ENCODE measurements around the gene NCOR2. TPM values are rescaled to one million over a fixed set of nuclear protein-coding genes. Genes with fewer than 3 reads are reported as not detected.

NCOR2 gene
- total and polyA plus RNA-seq, 7 donors: 44.1 to 164 (median 134) TPM

- Histone ChIP-seq H3K36me3 (ENCODE audit: insufficient read depth in 1 of 2, low read depth in 1 of 2) (no peaks in the 10 kb centered on the region), H3K4me3 (no peak overlapping the region), H3K4me1 (peaks cover 75% of the 10 kb centered on the region), H3K27me3 (ENCODE audit: insufficient read depth in 3 of 3, low read length in 2 of 3) (no peaks in the 10 kb centered on the region), H3K9me3 (no peaks in the 10 kb centered on the region), H3K27ac (no peak overlapping the region)
- 77 to 100% (median 88%) methylated on average over 1 of the region's 1 CpG for WGBS, 3 donors
- intact Hi-C loops (cut with DNase I): loop anchor here in 1 of 2 donors (10.0 kb wide), 1 partner anchor 507 kb away; no protein-coding TSS in a partner anchor
- no peak for DNase-seq
- no peak for ATAC-seq
- TF ChIP-seq CTCF (IDR thresholded peaks at IDR 0.05): no peak
These were observed 26.1 kb downstream of the NCOR2 start for GRCh38 chr12:124541322-124541721.

GRCh38 chr12:124539084-124540041, 28.0 kb downstream of the NCOR2 start:
- no peak overlapping the region for H3K27ac ChIP-seq
- WGBS, 3 donors: 74 to 85% (median 76%) methylated on average over 30 to 37 of the region's 37 CpGs

GRCh38 chr12:124538194-124539082, 29.0 kb downstream of the NCOR2 start:
- Histone ChIP-seq H3K4me1 (peaks cover 46% of the 10 kb centered on the region), H3K27ac (peak overlapping the region; percentile 61), H3K4me3 (no peak overlapping the region), H3K36me3 (ENCODE audit: insufficient read depth in 1 of 2, low read depth in 1 of 2) (no peaks in the 10 kb centered on the region), H3K27me3 (ENCODE audit: insufficient read depth in 3 of 3, low read length in 2 of 3) (no peaks in the 10 kb centered on the region), H3K9me3 (no peaks in the 10 kb centered on the region)
- WGBS, 3 donors: 44 to 52% (median 45%) methylated on average over 22 of the region's 22 CpGs
- peak in 1 of 2 donors; percentile 51 for DNase-seq
- intact Hi-C loops (cut with DNase I): no loop called here
- peak; percentile 35 to 54 (median 41) for ATAC-seq
- TF ChIP-seq CTCF (IDR thresholded peaks at IDR 0.05): no peak

More at GRCh38 chr12:124539084-124540041, 28.0 kb downstream of the NCOR2 start:
- intact Hi-C loops (cut with DNase I): loop anchor here in 1 of 2 donors (10.0 kb wide), 1 partner anchor 505 kb away; no protein-coding TSS in a partner anchor
- ATAC-seq (peak in 1 of 4 donors; percentile 11), DNase-seq (peak in 1 of 2 donors; percentile 48)
- Histone ChIP-seq H3K27me3 (ENCODE audit: insufficient read depth in 3 of 3, low read length in 2 of 3) (no peaks in the 10 kb centered on the region), H3K36me3 (ENCODE audit: insufficient read depth in 1 of 2, low read depth in 1 of 2) (no peaks in the 10 kb centered on the region), H3K9me3 (no peaks in the 10 kb centered on the region), H3K4me1 (peaks cover 55% of the 10 kb centered on the region), H3K4me3 (no peak overlapping the region)
- TF ChIP-seq CTCF (IDR thresholded peaks at IDR 0.05): no peak

GRCh38 chr12:124537525-124538193, 29.8 kb downstream of the NCOR2 start:
- H3K4me3 ChIP-seq: no peak overlapping the region
- no peaks in the 10 kb centered on the region for H3K36me3 ChIP-seq (ENCODE audit: insufficient read depth in 1 of 2, low read depth in 1 of 2)
- peak overlapping the region; percentile 61 for H3K27ac ChIP-seq
- no peak for TF ChIP-seq CTCF (IDR thresholded peaks at IDR 0.05)
- H3K27me3 ChIP-seq (ENCODE audit: insufficient read depth in 3 of 3, low read length in 2 of 3): no peaks in the 10 kb centered on the region
- peak; percentile 31 to 66 (median 52) for ATAC-seq
- peaks cover 38% of the 10 kb centered on the region for H3K4me1 ChIP-seq
- WGBS, 3 donors: 20 to 33% (median 24%) methylated on average over 11 to 12 of the region's 12 CpGs
- no peaks in the 10 kb centered on the region for H3K9me3 ChIP-seq
- no peak for DNase-seq
- intact Hi-C loops (cut with DNase I): no loop called here
